PFSK-1 (cell line): ENCODE measurements around the gene PCP4L1.

Experiments used
- POLR2AphosphoS5 ChIP-seq: IDR thresholded peaks from 2 replicates; pipeline ENCODE4 v1.6.1; 2012; ENCODE audit warnings: low read depth, mild to moderate bottlenecking, control low read depth, low read length, moderate library complexity
- SIN3A ChIP-seq: IDR thresholded peaks from 2 replicates; pipeline ENCODE4 v1.6.1; 2012; ENCODE audit warnings: mild to moderate bottlenecking, low read length, moderate library complexity, borderline replicate concordance; ENCODE audit not compliant: insufficient read depth
- TAF1 ChIP-seq: IDR thresholded peaks from 2 replicates; pipeline ENCODE4 v1.6.1; 2012; ENCODE audit warnings: low read length, control low read depth, borderline replicate concordance; ENCODE audit not compliant: insufficient read depth
- TF ChIP-seq, protein P1 (sequence below), 2 experiments: IDR thresholded peaks; 2 replicates each; pipeline versions ENCODE4 v1.6.1 to v1.8.0; 2011 to 2012; ENCODE audit warnings: low read depth in 2 of 2, low read length in 2 of 2, control low read depth in 1 of 2, inconsistent platforms in 1 of 2, mild to moderate bottlenecking in 1 of 2, moderate library complexity in 1 of 2; ENCODE audit not compliant: insufficient read depth in 1 of 2

DNA sequence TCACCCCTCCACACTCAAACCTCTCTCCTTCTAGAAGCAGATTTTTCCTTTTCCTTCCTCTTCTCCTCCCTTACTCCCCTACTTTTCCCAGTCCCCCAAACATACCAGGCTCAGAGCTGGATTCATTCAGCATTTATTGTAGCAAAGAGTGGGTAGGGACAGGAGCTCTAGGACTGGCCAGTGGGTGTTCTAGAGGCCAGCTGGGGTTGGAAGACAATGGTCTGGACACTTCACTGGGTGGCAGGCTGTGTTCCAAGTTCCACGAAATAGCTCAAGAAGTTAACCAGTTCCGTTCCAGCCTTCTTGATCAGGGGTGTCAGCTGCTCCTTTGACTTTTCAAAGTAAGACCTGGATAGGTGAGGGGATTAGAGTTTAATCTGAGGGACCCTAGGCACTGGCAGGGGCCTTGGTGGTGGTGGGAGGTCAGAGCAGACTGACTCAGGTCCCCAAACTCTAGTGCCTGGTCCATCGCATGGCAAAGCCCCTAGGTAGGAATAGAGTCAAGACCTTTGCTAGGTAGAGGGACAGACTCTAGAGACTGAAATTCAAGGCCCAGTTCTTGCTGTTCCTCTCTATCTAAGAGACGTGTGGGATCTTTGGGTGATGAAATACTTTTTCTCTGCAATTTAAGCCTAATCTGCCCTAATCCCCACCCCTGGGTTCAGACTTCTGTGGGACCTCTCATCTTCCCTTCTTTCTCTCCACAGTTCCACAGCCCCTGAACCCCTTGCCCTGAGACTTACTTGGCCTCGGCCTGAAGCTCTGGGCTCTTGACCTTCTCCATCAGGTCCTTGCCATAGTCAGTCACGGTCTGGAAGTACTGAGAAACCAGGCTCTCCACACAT lies 36.1 kb upstream of the PCP4L1 start:
- TF ChIP-seq POLR2AphosphoS5 (no peak), SIN3A (no peak), TAF1 (no peak)
- TF ChIP-seq, protein P1, sequence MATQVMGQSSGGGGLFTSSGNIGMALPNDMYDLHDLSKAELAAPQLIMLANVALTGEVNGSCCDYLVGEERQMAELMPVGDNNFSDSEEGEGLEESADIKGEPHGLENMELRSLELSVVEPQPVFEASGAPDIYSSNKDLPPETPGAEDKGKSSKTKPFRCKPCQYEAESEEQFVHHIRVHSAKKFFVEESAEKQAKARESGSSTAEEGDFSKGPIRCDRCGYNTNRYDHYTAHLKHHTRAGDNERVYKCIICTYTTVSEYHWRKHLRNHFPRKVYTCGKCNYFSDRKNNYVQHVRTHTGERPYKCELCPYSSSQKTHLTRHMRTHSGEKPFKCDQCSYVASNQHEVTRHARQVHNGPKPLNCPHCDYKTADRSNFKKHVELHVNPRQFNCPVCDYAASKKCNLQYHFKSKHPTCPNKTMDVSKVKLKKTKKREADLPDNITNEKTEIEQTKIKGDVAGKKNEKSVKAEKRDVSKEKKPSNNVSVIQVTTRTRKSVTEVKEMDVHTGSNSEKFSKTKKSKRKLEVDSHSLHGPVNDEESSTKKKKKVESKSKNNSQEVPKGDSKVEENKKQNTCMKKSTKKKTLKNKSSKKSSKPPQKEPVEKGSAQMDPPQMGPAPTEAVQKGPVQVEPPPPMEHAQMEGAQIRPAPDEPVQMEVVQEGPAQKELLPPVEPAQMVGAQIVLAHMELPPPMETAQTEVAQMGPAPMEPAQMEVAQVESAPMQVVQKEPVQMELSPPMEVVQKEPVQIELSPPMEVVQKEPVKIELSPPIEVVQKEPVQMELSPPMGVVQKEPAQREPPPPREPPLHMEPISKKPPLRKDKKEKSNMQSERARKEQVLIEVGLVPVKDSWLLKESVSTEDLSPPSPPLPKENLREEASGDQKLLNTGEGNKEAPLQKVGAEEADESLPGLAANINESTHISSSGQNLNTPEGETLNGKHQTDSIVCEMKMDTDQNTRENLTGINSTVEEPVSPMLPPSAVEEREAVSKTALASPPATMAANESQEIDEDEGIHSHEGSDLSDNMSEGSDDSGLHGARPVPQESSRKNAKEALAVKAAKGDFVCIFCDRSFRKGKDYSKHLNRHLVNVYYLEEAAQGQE (IDR thresholded peaks at IDR 0.05; ENCODE audit: insufficient read depth in 1 of 2, low read depth in 2 of 2, low read length in 2 of 2): no peak
